H9 (cell line): ENCODE data around the gene ADAMTS2. TPM values are rescaled to one million over a fixed set of nuclear protein-coding genes. Genes with fewer than 3 reads are reported as not detected.

Experiments
- DNase-seq: peaks from one replicate; pipeline ENCODE4 v3.0.0-alpha.2; 2017
- H2AFZ ChIP-seq: one replicate; pipeline ENCODE4 v1.6.1; 2013; ENCODE audit warnings: mild to moderate bottlenecking, low read length, control low read depth, moderate library complexity
- H2AK5ac ChIP-seq: 2 replicates; pipeline ENCODE4 v1.6.1; 2013; ENCODE audit warnings: low read length, control low read depth, mixed read lengths; ENCODE audit not compliant: insufficient read length
- H2BK120ac ChIP-seq: one replicate; pipeline ENCODE4 v1.6.1; 2013; ENCODE audit warnings: low read depth, mild to moderate bottlenecking, low read length, control low read depth, inconsistent platforms; ENCODE audit not compliant: poor library complexity, severe bottlenecking
- H2BK12ac ChIP-seq: 2 replicates; pipeline ENCODE4 v1.6.1; 2013; ENCODE audit warnings: low read length, control low read depth, mixed read lengths, low read depth; ENCODE audit not compliant: insufficient read length
- H2BK15ac ChIP-seq: 2 replicates; pipeline ENCODE4 v1.6.1; 2013; ENCODE audit warnings: low read depth, low read length, control low read depth
- H2BK20ac ChIP-seq: one replicate; pipeline ENCODE4 v1.6.1; 2013; ENCODE audit warnings: low read depth, mild to moderate bottlenecking, low read length, control low read depth, inconsistent platforms; ENCODE audit not compliant: poor library complexity, severe bottlenecking
- H2BK5ac ChIP-seq: 2 replicates; pipeline ENCODE4 v1.6.1; 2013; ENCODE audit warnings: low read length, control low read depth, mixed read lengths; ENCODE audit not compliant: insufficient read length
- H3K14ac ChIP-seq: 2 replicates; pipeline ENCODE4 v1.6.1; 2013; ENCODE audit warnings: low read length, control low read depth; ENCODE audit not compliant: insufficient read depth
- H3K18ac ChIP-seq: 2 replicates; pipeline ENCODE4 v1.6.1; 2013; ENCODE audit warnings: low read depth, mild to moderate bottlenecking, mixed read lengths, low read length, control low read depth; ENCODE audit not compliant: insufficient read length
- H3K23ac ChIP-seq: 2 replicates; pipeline ENCODE4 v1.6.1; 2013; ENCODE audit warnings: low read length, control low read depth, mixed read lengths, low read depth; ENCODE audit not compliant: insufficient read length
- H3K23me2 ChIP-seq: 2 replicates; pipeline ENCODE4 v1.6.1; 2013; ENCODE audit warnings: low read depth, mild to moderate bottlenecking, mixed read lengths, low read length, control low read depth; ENCODE audit not compliant: insufficient read length, poor library complexity, severe bottlenecking
- H3K27ac ChIP-seq: 2 replicates; pipeline ENCODE4 v1.5.1; 2013; ENCODE audit warnings: low read length, control low read depth, mixed read lengths, low read depth; ENCODE audit not compliant: insufficient read length
- H3K27me3 ChIP-seq: 2 replicates; pipeline ENCODE4 v1.6.1; 2013; ENCODE audit warnings: low read length, control low read depth, inconsistent platforms; ENCODE audit not compliant: insufficient read depth
- H3K4ac ChIP-seq: 2 replicates; pipeline ENCODE4 v1.6.1; 2013; ENCODE audit warnings: low read depth, mild to moderate bottlenecking, control low read depth, inconsistent platforms, low read length, moderate library complexity
- H3K4me1 ChIP-seq: 2 replicates; pipeline ENCODE4 v1.6.1; 2013; ENCODE audit warnings: low read length, control low read depth, inconsistent platforms; ENCODE audit not compliant: insufficient read depth
- H3K4me2 ChIP-seq: 2 replicates; pipeline ENCODE4 v1.6.1; 2013; ENCODE audit warnings: low read length, control low read depth, mixed read lengths; ENCODE audit not compliant: insufficient read length, insufficient read depth
- H3K56ac ChIP-seq: 2 replicates; pipeline ENCODE4 v1.6.1; 2013; ENCODE audit warnings: low read depth, mild to moderate bottlenecking, mixed read lengths, low read length, control low read depth; ENCODE audit not compliant: insufficient read length
- H3K79me1 ChIP-seq: 2 replicates; pipeline ENCODE4 v1.6.1; 2013; ENCODE audit warnings: low read depth, mild to moderate bottlenecking, moderate library complexity, low read length, control low read depth, inconsistent platforms; ENCODE audit not compliant: insufficient read depth, poor library complexity, severe bottlenecking
- H3K79me2 ChIP-seq: 2 replicates; pipeline ENCODE4 v1.6.1; 2013; ENCODE audit warnings: low read length, control low read depth, inconsistent platforms; ENCODE audit not compliant: insufficient read depth
- H3K9ac ChIP-seq: 2 replicates; pipeline ENCODE4 v1.6.1; 2013; ENCODE audit warnings: low read length, control low read depth, mixed read lengths; ENCODE audit not compliant: insufficient read length; ENCODE audit errors: extremely low read depth
- H3K9me3 ChIP-seq: one replicate; pipeline ENCODE4 v1.6.1; 2013; ENCODE audit warnings: low read depth, low read length, inconsistent platforms; ENCODE audit not compliant: control insufficient read depth
- H3T11ph ChIP-seq: one replicate; pipeline ENCODE4 v1.6.1; 2013; ENCODE audit warnings: mild to moderate bottlenecking, low read length, control low read depth, inconsistent platforms
- H4K20me1 ChIP-seq: one replicate; pipeline ENCODE4 v1.6.1; 2013; ENCODE audit not compliant: control insufficient read depth, insufficient read length, insufficient read depth
- H4K5ac ChIP-seq: 2 replicates; pipeline ENCODE4 v1.6.1; 2013; ENCODE audit warnings: low read depth, mild to moderate bottlenecking, mixed read lengths, low read length, control low read depth; ENCODE audit not compliant: insufficient read length
- H4K8ac ChIP-seq: replicated peaks from 2 replicates; pipeline ENCODE4 v1.6.1; 2013; ENCODE audit warnings: low read length, control low read depth, mixed read lengths, low read depth; ENCODE audit not compliant: insufficient read length
- H4K91ac ChIP-seq: 2 replicates; pipeline ENCODE4 v1.6.1; 2013; ENCODE audit warnings: low read depth, mild to moderate bottlenecking, moderate library complexity, mixed read lengths, low read length, control low read depth; ENCODE audit not compliant: insufficient read length
- H3K27ac Mint-ChIP-seq, 3 experiments: 2 replicates in 2 of 3; 3 replicates in 1 of 3; pipeline ENCODE4 v1.8.0; 2020 to 2021; ENCODE audit warnings: mixed read lengths in 3 of 3, mild to moderate bottlenecking in 1 of 3, moderate library complexity in 1 of 3
- H3K27me3 Mint-ChIP-seq: 2 replicates; pipeline ENCODE4 v1.8.0; 2021; ENCODE audit warnings: low read depth, mild to moderate bottlenecking, moderate library complexity, mixed read lengths
- H3K36me3 Mint-ChIP-seq, 3 experiments: 2 replicates in 2 of 3; 3 replicates in 1 of 3; pipeline ENCODE4 v1.8.0; 2020 to 2021; ENCODE audit warnings: low read depth in 3 of 3, mixed read lengths in 3 of 3; ENCODE audit not compliant: insufficient read depth in 1 of 3
- H3K4me1 Mint-ChIP-seq, 2 experiments: 2 replicates each; pipeline ENCODE4 v1.8.0; 2020; ENCODE audit warnings: mixed read lengths in 2 of 2
- H3K4me3 Mint-ChIP-seq, 2 experiments: 2 replicates in 1 of 2; 3 replicates in 1 of 2; pipeline ENCODE4 v1.8.0; 2020 to 2021; ENCODE audit warnings: mild to moderate bottlenecking in 2 of 2, mixed read lengths in 2 of 2, moderate library complexity in 1 of 2
- H3K9me3 Mint-ChIP-seq, 2 experiments: 2 replicates in 1 of 2; 3 replicates in 1 of 2; pipeline ENCODE4 v1.8.0; 2020; ENCODE audit warnings: mild to moderate bottlenecking in 2 of 2, mixed read lengths in 2 of 2, moderate library complexity in 1 of 2
- WGBS: extraction: QIAGEN DNeasy Blood & Tissue Kit; methylation state at CpG from one replicate; pipeline ENCODE4 v1.1.7; 2013; ENCODE audit warnings: missing lambda C conversion rate, low lambda C conversion rate, mixed read lengths; ENCODE audit not compliant: insufficient read length; ENCODE audit errors: extremely low coverage; 5-methylcytosine and 5-hydroxymethylcytosine counted together
- total RNA-seq: library from RNA; stranded (reverse); gene quantifications from 2 replicates; pipeline ENCODE4 v1.2.1, GENCODE V29; 2021
- TF ChIP-seq, protein P1 (sequence below): fragments of 200-600 bp; sonication (generic); conservative IDR thresholded peaks from 3 replicates; pipeline ENCODE4 v1.8.0; 2021; ENCODE audit warnings: antibody characterized with exemption, mild to moderate bottlenecking

ADAMTS2 gene
- total RNA-seq, 1 experiment from 2014 or later: 5.4 TPM

DNA sequence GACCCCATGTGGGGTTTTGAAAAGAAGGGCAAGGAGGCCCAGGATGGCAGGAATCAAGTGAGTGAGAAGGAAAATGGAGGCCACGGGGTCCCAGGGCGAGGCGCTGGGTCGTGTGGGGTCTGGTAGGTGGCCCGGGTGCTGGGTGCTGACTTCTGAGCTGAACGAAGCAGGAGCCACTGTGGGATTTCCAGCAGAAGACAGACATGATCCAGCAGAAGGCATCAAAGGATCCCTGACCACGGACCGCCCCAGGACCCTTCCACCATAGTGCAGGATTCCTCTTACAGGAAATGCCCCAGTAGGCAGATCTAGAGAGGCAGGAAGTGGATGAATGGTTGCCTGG, 106.7 kb downstream of the ADAMTS2 start:
- Histone ChIP-seq H3K23me2 (no peaks in the 10 kb centered on the region), H3K27me3 (no peaks in the 10 kb centered on the region), H3K56ac (no peak overlapping the region), H3K4me2 (no peak overlapping the region), H3K4me1 (peaks cover 8% of the 10 kb centered on the region; the same call in 1 of the 2 replicates), H3K9ac (no peak overlapping the region), H3T11ph (no peak overlapping the region), H2AFZ (no peak overlapping the region), H4K8ac (no peak overlapping the region), H4K91ac (no peak overlapping the region), H3K4ac (no peak overlapping the region), H4K5ac (no peak overlapping the region), H2BK120ac (no peak overlapping the region), H3K23ac (no peak overlapping the region), H4K20me1 (no peaks in the 10 kb centered on the region), H2BK15ac (no peak overlapping the region), H3K79me2 (no peaks in the 10 kb centered on the region), H2AK5ac (no peak overlapping the region), H3K18ac (no peak overlapping the region), H3K27ac (no peak overlapping the region), H3K9me3 (no peaks in the 10 kb centered on the region), H3K79me1 (no peaks in the 10 kb centered on the region), H3K14ac (no peak overlapping the region), H2BK5ac (no peak overlapping the region), H2BK20ac (no peak overlapping the region), H2BK12ac (no peak overlapping the region)
- Mint-ChIP-seq H3K9me3 (peaks cover 6 to 9% of the 10 kb centered on the region in 2 experiments; a peak in 4 of 5 replicates), H3K4me1 (peaks cover 28 to 29% of the 10 kb centered on the region in 2 experiments), H3K36me3 (peaks cover 1 to 5% (median 4%) of the 10 kb centered on the region in 3 experiments; a peak in 5 of 7 replicates), H3K4me3 (no peak overlapping the region), H3K27ac (peak overlapping the region in 1 of 3 experiments; percentile 6; a peak in 1 of 7 replicates), H3K27me3 (peaks cover 3% of the 10 kb centered on the region)
- TF ChIP-seq, protein P1, sequence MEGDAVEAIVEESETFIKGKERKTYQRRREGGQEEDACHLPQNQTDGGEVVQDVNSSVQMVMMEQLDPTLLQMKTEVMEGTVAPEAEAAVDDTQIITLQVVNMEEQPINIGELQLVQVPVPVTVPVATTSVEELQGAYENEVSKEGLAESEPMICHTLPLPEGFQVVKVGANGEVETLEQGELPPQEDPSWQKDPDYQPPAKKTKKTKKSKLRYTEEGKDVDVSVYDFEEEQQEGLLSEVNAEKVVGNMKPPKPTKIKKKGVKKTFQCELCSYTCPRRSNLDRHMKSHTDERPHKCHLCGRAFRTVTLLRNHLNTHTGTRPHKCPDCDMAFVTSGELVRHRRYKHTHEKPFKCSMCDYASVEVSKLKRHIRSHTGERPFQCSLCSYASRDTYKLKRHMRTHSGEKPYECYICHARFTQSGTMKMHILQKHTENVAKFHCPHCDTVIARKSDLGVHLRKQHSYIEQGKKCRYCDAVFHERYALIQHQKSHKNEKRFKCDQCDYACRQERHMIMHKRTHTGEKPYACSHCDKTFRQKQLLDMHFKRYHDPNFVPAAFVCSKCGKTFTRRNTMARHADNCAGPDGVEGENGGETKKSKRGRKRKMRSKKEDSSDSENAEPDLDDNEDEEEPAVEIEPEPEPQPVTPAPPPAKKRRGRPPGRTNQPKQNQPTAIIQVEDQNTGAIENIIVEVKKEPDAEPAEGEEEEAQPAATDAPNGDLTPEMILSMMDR: no peak
- WGBS: no CpG with 5 or more reads among the region's 8 CpGs
- DNase-seq: peak; percentile 14
